HEK293 (cell line): ENCODE data around the gene TRIM72.

Experiments
- CTCF ChIA-PET: fragments of 350-600 bp; formaldehyde crosslinking; extraction: SDS; loops from one replicate; lab custom pipeline; 2021; ENCODE audit warnings: antibody characterized with exemption; lab: Yijun Ruan, JAX
- POLR2A ChIA-PET: fragments of 300-600 bp; formaldehyde crosslinking; extraction: SDS; loops from one replicate; lab custom pipeline; 2020; ENCODE audit warnings: antibody characterized with exemption, inconsistent platforms; lab: Yijun Ruan, JAX
- H3K27ac ChIP-seq: fragments of 200-500 bp; sonication (Bioruptor generic); 2 replicates; pipeline ENCODE4 v1.5.1; 2014; ENCODE audit warnings: low read depth, low read length, control low read depth, inconsistent platforms; ENCODE audit errors: extremely low read depth
- H3K36me3 ChIP-seq, 2 experiments: fragments of 200-500 bp in 1 of 2; sonication (Bioruptor generic) in 1 of 2; 1 replicate in 1 of 2; 2 replicates in 1 of 2; pipeline ENCODE4 v1.5.1; 2014 to 2017; ENCODE audit warnings: inconsistent platforms in 2 of 2, low read length in 2 of 2; ENCODE audit not compliant: control insufficient read depth in 2 of 2, insufficient read depth in 1 of 2
- H3K4me1 ChIP-seq: fragments of 200-500 bp; sonication (Bioruptor generic); 2 replicates; pipeline ENCODE4 v1.5.1; 2014; ENCODE audit warnings: mild to moderate bottlenecking, low read length, inconsistent platforms; ENCODE audit not compliant: control insufficient read depth, insufficient read depth
- H3K4me3 ChIP-seq: 2 replicates; pipeline ENCODE4 v1.5.1; 2011; ENCODE audit warnings: low read depth, mild to moderate bottlenecking, control low read depth, low read length, moderate library complexity
- H3K9me3 ChIP-seq: fragments of 200-500 bp; sonication (Bioruptor generic); 2 replicates; pipeline ENCODE4 v1.5.1; 2014; ENCODE audit warnings: low read depth, low read length, inconsistent platforms; ENCODE audit not compliant: control insufficient read depth, insufficient read depth
- EGR2 ChIP-seq: fragments of 450-650 bp; formaldehyde crosslinking; IDR thresholded peaks from 2 replicates; pipeline ENCODE4 v1.5.1; 2016; ENCODE audit warnings: low read depth, missing biosample characterization, missing genetic modification characterization
- GLIS2 ChIP-seq: fragments of 450-650 bp; formaldehyde crosslinking; IDR thresholded peaks from 2 replicates; pipeline ENCODE4 v1.5.1; 2016; ENCODE audit warnings: missing biosample characterization, missing genetic modification characterization
- KLF10 ChIP-seq: fragments of 450-650 bp; IDR thresholded peaks from 2 replicates; pipeline ENCODE4 v1.5.1; 2018; ENCODE audit warnings: missing biosample characterization, mild to moderate bottlenecking, missing genetic modification characterization
- KLF7 ChIP-seq: fragments of 450-650 bp; formaldehyde crosslinking; IDR thresholded peaks from 2 replicates; pipeline ENCODE4 v1.5.1; 2016; ENCODE audit warnings: missing biosample characterization, missing genetic modification characterization, borderline replicate concordance
- WT1 ChIP-seq: fragments of 450-650 bp; formaldehyde crosslinking; IDR thresholded peaks from 2 replicates; pipeline ENCODE4 v1.5.1; 2016; ENCODE audit warnings: missing biosample characterization, missing genetic modification characterization
- ZBTB1 ChIP-seq: fragments of 450-650 bp; formaldehyde crosslinking; IDR thresholded peaks from 2 replicates; pipeline ENCODE4 v1.5.1; 2016; ENCODE audit warnings: missing biosample characterization, missing genetic modification characterization
- ZBTB17 ChIP-seq: fragments of 450-650 bp; formaldehyde crosslinking; IDR thresholded peaks from 2 replicates; pipeline ENCODE4 v1.5.1; 2016; ENCODE audit warnings: missing biosample characterization, missing genetic modification characterization
- ZEB2 ChIP-seq: fragments of 450-650 bp; formaldehyde crosslinking; IDR thresholded peaks from 2 replicates; pipeline ENCODE4 v1.5.1; 2016; ENCODE audit warnings: missing biosample characterization, missing genetic modification characterization
- ZNF121 ChIP-seq: fragments of 450-650 bp; formaldehyde crosslinking; IDR thresholded peaks from 2 replicates; pipeline ENCODE4 v1.5.1; 2016; ENCODE audit warnings: missing biosample characterization, missing genetic modification characterization
- ZNF214 ChIP-seq: fragments of 450-650 bp; formaldehyde crosslinking; IDR thresholded peaks from 2 replicates; pipeline ENCODE4 v1.5.1; 2017; ENCODE audit warnings: missing biosample characterization, mild to moderate bottlenecking, missing genetic modification characterization, borderline replicate concordance
- ZNF394 ChIP-seq: fragments of 450-650 bp; formaldehyde crosslinking; IDR thresholded peaks from 2 replicates; pipeline ENCODE4 v1.5.1; 2016; ENCODE audit warnings: missing biosample characterization, missing genetic modification characterization, mild to moderate bottlenecking, moderate library complexity, borderline replicate concordance
- ZNF433 ChIP-seq: fragments of 450-650 bp; formaldehyde crosslinking; IDR thresholded peaks from 2 replicates; pipeline ENCODE4 v1.5.1; 2016; ENCODE audit warnings: missing biosample characterization, missing genetic modification characterization, low read depth
- ZNF501 ChIP-seq: fragments of 450-650 bp; formaldehyde crosslinking; IDR thresholded peaks from 2 replicates; pipeline ENCODE4 v1.5.1; 2016; ENCODE audit warnings: missing biosample characterization, missing genetic modification characterization
- ZNF624 ChIP-seq: fragments of 450-650 bp; formaldehyde crosslinking; IDR thresholded peaks from 2 replicates; pipeline ENCODE4 v1.5.1; 2017; ENCODE audit warnings: missing biosample characterization, missing genetic modification characterization
- ZNF777 ChIP-seq: fragments of 450-650 bp; formaldehyde crosslinking; IDR thresholded peaks from 2 replicates; pipeline ENCODE4 v1.5.1; 2017; ENCODE audit warnings: missing biosample characterization, missing genetic modification characterization, borderline replicate concordance
- ZNF792 ChIP-seq: fragments of 450-650 bp; formaldehyde crosslinking; IDR thresholded peaks from 2 replicates; pipeline ENCODE4 v1.5.1; 2016; ENCODE audit warnings: missing biosample characterization, missing genetic modification characterization
- ZNF843 ChIP-seq: fragments of 450-650 bp; formaldehyde crosslinking; IDR thresholded peaks from 2 replicates; pipeline ENCODE4 v1.5.1; 2016; ENCODE audit warnings: missing biosample characterization, missing genetic modification characterization
- ZSCAN23 ChIP-seq: fragments of 450-650 bp; formaldehyde crosslinking; IDR thresholded peaks from 2 replicates; pipeline ENCODE4 v1.5.1; 2016; ENCODE audit warnings: missing biosample characterization, missing genetic modification characterization
- TF ChIP-seq, protein P1 (sequence below): fragments of 450-650 bp; formaldehyde crosslinking; IDR thresholded peaks from 2 replicates; pipeline ENCODE4 v1.5.1; 2016; ENCODE audit warnings: missing biosample characterization, missing genetic modification characterization
- TF ChIP-seq, protein P2 (sequence below): fragments of 450-650 bp; formaldehyde crosslinking; IDR thresholded peaks from 2 replicates; pipeline ENCODE4 v1.5.1; 2016; ENCODE audit warnings: missing biosample characterization, missing genetic modification characterization
- TF ChIP-seq, protein P3 (sequence below): fragments of 450-650 bp; formaldehyde crosslinking; IDR thresholded peaks from 2 replicates; pipeline ENCODE4 v1.5.1; 2017; ENCODE audit warnings: missing biosample characterization, missing genetic modification characterization
- TF ChIP-seq, protein P4 (sequence below): fragments of 450-650 bp; IDR thresholded peaks from 2 replicates; pipeline ENCODE4 v1.5.1; 2018; ENCODE audit warnings: missing biosample characterization, mild to moderate bottlenecking, missing genetic modification characterization

TRIM72 gene

DNA sequence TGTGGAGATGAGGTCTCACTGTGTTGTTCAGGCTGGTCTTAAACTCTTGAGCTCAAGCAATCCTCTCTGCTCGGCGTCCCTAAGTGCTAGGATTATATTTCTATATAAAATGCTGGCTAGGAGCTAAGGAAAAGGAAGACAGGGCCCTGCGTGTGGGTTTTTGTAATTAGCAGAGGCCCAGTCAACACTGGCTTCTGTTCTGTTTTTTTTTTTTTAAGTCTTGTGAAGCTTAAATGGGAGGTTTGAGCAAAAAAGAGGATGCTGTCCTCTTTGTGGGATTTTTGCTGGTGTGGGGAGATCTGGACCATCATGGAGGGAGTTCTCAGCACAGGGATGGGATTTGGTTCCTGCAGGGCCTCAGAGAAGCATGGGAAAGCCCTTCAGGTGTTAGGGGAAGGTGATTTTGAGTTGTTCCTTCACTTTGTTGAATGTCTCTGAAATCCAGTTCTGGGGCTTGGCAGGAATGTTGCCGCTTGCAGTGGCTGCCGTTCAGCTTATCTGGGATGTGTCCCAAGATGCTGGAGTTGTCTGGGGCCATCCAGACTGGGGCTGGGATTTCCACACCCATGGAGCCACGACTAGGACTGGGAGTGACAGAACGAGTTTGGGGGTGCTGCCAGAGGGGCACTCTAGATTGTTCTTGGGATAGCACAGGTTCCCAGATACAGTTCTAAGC, 15.6 kb upstream of the TRIM72 start:
- H3K4me3 ChIP-seq: no peak overlapping the region
- TF ChIP-seq ZNF433 (tag by site-specific recombination) (no peak), ZNF394 (tag by site-specific recombination) (no peak), ZNF624 (tag by site-specific recombination) (no peak), ZSCAN23 (tag by site-specific recombination) (0 out of 2 replicates have a peak, but pooled peaks have one; percentile 57), EGR2 (tag by site-specific recombination) (no peak), ZNF792 (no peak), KLF10 (no peak), ZNF121 (tag by site-specific recombination) (0 out of 2 replicates have a peak, but pooled peaks have one; percentile 2), ZNF214 (no peak), ZNF777 (tag by site-specific recombination) (no peak), ZEB2 (tag by site-specific recombination) (no peak), ZNF501 (tag by site-specific recombination) (no peak), ZBTB17 (tag by site-specific recombination) (peak; percentile 68), GLIS2 (tag by site-specific recombination) (no peak), KLF7 (tag by site-specific recombination) (no peak), WT1 (no peak), ZBTB1 (tag by site-specific recombination) (no peak), ZNF843 (no peak)
- TF ChIP-seq, protein P1, sequence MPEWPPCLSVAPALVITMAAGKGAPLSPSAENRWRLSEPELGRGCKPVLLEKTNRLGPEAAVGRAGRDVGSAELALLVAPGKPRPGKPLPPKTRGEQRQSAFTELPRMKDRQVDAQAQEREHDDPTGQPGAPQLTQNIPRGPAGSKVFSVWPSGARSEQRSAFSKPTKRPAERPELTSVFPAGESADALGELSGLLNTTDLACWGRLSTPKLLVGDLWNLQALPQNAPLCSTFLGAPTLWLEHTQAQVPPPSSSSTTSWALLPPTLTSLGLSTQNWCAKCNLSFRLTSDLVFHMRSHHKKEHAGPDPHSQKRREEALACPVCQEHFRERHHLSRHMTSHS (tag by site-specific recombination): no peak
- TF ChIP-seq, protein P2, sequence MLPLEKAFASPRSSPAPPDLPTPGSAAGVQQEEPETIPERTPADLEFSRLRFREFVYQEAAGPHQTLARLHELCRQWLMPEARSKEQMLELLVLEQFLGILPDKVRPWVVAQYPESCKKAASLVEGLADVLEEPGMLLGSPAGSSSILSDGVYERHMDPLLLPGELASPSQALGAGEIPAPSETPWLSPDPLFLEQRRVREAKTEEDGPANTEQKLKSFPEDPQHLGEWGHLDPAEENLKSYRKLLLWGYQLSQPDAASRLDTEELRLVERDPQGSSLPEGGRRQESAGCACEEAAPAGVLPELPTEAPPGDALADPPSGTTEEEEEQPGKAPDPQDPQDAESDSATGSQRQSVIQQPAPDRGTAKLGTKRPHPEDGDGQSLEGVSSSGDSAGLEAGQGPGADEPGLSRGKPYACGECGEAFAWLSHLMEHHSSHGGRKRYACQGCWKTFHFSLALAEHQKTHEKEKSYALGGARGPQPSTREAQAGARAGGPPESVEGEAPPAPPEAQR (tag by site-specific recombination): no peak
- TF ChIP-seq, protein P3, sequence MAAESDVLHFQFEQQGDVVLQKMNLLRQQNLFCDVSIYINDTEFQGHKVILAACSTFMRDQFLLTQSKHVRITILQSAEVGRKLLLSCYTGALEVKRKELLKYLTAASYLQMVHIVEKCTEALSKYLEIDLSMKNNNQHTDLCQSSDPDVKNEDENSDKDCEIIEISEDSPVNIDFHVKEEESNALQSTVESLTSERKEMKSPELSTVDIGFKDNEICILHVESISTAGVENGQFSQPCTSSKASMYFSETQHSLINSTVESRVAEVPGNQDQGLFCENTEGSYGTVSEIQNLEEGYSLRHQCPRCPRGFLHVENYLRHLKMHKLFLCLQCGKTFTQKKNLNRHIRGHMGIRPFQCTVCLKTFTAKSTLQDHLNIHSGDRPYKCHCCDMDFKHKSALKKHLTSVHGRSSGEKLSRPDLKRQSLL: no peak
- TF ChIP-seq, protein P4, sequence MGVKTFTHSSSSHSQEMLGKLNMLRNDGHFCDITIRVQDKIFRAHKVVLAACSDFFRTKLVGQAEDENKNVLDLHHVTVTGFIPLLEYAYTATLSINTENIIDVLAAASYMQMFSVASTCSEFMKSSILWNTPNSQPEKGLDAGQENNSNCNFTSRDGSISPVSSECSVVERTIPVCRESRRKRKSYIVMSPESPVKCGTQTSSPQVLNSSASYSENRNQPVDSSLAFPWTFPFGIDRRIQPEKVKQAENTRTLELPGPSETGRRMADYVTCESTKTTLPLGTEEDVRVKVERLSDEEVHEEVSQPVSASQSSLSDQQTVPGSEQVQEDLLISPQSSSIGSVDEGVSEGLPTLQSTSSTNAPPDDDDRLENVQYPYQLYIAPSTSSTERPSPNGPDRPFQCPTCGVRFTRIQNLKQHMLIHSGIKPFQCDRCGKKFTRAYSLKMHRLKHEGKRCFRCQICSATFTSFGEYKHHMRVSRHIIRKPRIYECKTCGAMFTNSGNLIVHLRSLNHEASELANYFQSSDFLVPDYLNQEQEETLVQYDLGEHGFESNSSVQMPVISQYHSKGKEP (tag by site-specific recombination): no peak
- no peaks in the 10 kb centered on the region for H3K9me3 ChIP-seq
- ChIA-PET POLR2A (interaction anchor here (0.6 to 1.6 kb wide), 5 partner anchors 18 to 468 kb away, joined by 3 to 5 read pairs (median 4); partner anchors contain the start of gene KAT8), CTCF (interaction anchor here (0.7 kb wide), 1 partner anchor 100 kb away, joined by 5 read pairs; no protein-coding TSS in a partner anchor)
- H3K36me3 ChIP-seq: peaks cover 30 to 58% of the 10 kb centered on the region in 2 experiments; a peak in 2 of 3 replicates
- H3K27ac ChIP-seq: no peak overlapping the region
- H3K4me1 ChIP-seq: no peaks in the 10 kb centered on the region
